ENCODE measurements around the gene CD93.

CD93 gene

GRCh38 chr20:23119456-23120216 lies 33.5 kb upstream of the CD93 start:
- DNase-seq = no peak

- DNase-seq = no peak
Measured at GRCh38 chr20:23118766-23119165, 32.6 kb upstream of the CD93 start.

- no peak for DNase-seq
Measured at GRCh38 chr20:23118144-23118543, 32.0 kb upstream of the CD93 start.

GRCh38 chr20:23117738-23118137 lies 31.6 kb upstream of the CD93 start:
- DNase-seq = no peak

- DNase-seq = no peak
Measured at GRCh38 chr20:23116311-23117089, 30.4 kb upstream of the CD93 start.

- no peak for DNase-seq
Measured at GRCh38 chr20:23115822-23116221, 29.7 kb upstream of the CD93 start.

GRCh38 chr20:23114448-23115082 lies 28.4 kb upstream of the CD93 start:
- no peak for DNase-seq

- DNase-seq = no peak
Measured at GRCh38 chr20:23114018-23114417, 27.9 kb upstream of the CD93 start.

GRCh38 chr20:23112595-23112994 lies 26.5 kb upstream of the CD93 start:
- no peak for DNase-seq

- no peak for DNase-seq
Measured at GRCh38 chr20:23111944-23112342, 25.8 kb upstream of the CD93 start.

GRCh38 chr20:23111307-23111943 lies 25.3 kb upstream of the CD93 start:
- no peak for DNase-seq

GRCh38 chr20:23108871-23109270 lies 22.7 kb upstream of the CD93 start:
- no peak for DNase-seq

GRCh38 chr20:23107466-23107865 lies 21.3 kb upstream of the CD93 start:
- DNase-seq = no peak

GRCh38 chr20:23106271-23106851 lies 20.2 kb upstream of the CD93 start:
- DNase-seq = no peak

- no peak for DNase-seq
Measured at GRCh38 chr20:23105193-23105592, 19.1 kb upstream of the CD93 start.

GRCh38 chr20:23103284-23104018 lies 17.3 kb upstream of the CD93 start:
- no peak for DNase-seq

GRCh38 chr20:23101696-23102406 lies 15.7 kb upstream of the CD93 start:
- no peak for DNase-seq

- DNase-seq = no peak
Measured at GRCh38 chr20:23100720-23101107, 14.6 kb upstream of the CD93 start.

GRCh38 chr20:23099791-23100719 lies 13.9 kb upstream of the CD93 start:
- no peak for DNase-seq
